Testis (tissue), 5 donors: ENCODE results near the gene TAS2R40. TPM values are rescaled to one million over a fixed set of nuclear protein-coding genes. Genes with fewer than 3 reads are reported as not detected.
"Not testable (repeated sequence)": the region's sequence is repeated elsewhere in the genome, so short reads cannot be mapped to it uniquely, and the experiment has no call there.

ENCODE experiments used
- DNase-seq: peaks from one replicate; pipeline ENCODE4 v3.0.0-alpha.2; 2019
- H3K27ac ChIP-seq, 2 donors: fragments of 200-600 bp; sonication (generic); one replicate each; pipeline ENCODE4 v1.5.1; 2019
- H3K27me3 ChIP-seq: fragments of 200-600 bp; sonication (generic); one replicate; pipeline ENCODE4 v1.5.1; 2019
- H3K36me3 ChIP-seq: fragments of 200-600 bp; sonication (generic); one replicate; pipeline ENCODE4 v1.5.1; 2017; ENCODE audit warnings: low read depth; ENCODE audit errors: missing control alignments
- H3K4me1 ChIP-seq: fragments of 200-600 bp; sonication (generic); one replicate; pipeline ENCODE4 v1.5.1; 2019
- H3K4me3 ChIP-seq, 2 donors: fragments of 200-600 bp; sonication (generic); one replicate each; pipeline ENCODE4 v1.5.1; 2017 to 2019
- H3K9me3 ChIP-seq: fragments of 200-600 bp; sonication (generic); one replicate; pipeline ENCODE4 v1.5.1; 2017
- CTCF ChIP-seq, 3 experiments: fragments of 450-650 bp in 2 of 3; fragments of 200-600 bp in 1 of 3; sonication (generic) in 1 of 3; IDR thresholded peaks; one replicate each; pipeline ENCODE4 v1.5.1; 2016 to 2019; ENCODE audit warnings: antibody characterized with exemption in 3 of 3, mild to moderate bottlenecking in 2 of 3, moderate library complexity in 1 of 3
- POLR2A ChIP-seq: fragments of 450-650 bp; IDR thresholded peaks from one replicate; pipeline ENCODE4 v1.6.1; 2017; ENCODE audit warnings: antibody characterized with exemption, mild to moderate bottlenecking, moderate library complexity
- WGBS, 2 donors: methylation state at CpG; one replicate each; pipeline ENCODE4 v1.1.5; 2018; 5-methylcytosine and 5-hydroxymethylcytosine counted together
- intact Hi-C: fragments of 100-400 bp; cut with DNase I; formaldehyde crosslinking; loops from one replicate; pipeline ENCODE4 v1.15.1; 2023; ENCODE audit warnings: low total_unique reads
- long read RNA-seq, 2 donors: transcript quantifications; one replicate each; lab custom pipeline, GENCODE V29; 2026
- polyA plus RNA-seq: library from polyadenylated mRNA; stranded (reverse); fragments of 350-450 nt; fragmentation: Illumina TruSeq; extraction: RNeasy Lipid Tissue Mini Kit (QIAGEN cat#74804); gene quantifications from one replicate; pipeline ENCODE4 v1.2.3, GENCODE V29; 2014; ENCODE audit warnings: low read depth, low replicate concordance; ENCODE audit not compliant: insufficient read depth
- total RNA-seq, 2 donors: library from RNA; depleted of rRNA; stranded (reverse); fragments of >200 nt; gene quantifications; one replicate each; pipeline ENCODE4 v1.2.3, GENCODE V29; 2016

The TAS2R40 gene
- total RNA-seq: not detected
- not detected for polyA plus RNA-seq
- long read RNA-seq, donor 1: 0 reads
- long read RNA-seq, donor 2: 0 reads

- Histone ChIP-seq H3K4me1 (no peaks in the 10 kb centered on the region), H3K4me3 (no peak within 1 kb of the TSS), H3K36me3 (no peaks in the 10 kb centered on the region), H3K27me3 (no peaks in the 10 kb centered on the region), H3K27ac (no peak within 1 kb of the TSS), H3K9me3 (no peaks in the 10 kb centered on the region)
- DNase-seq: no peak
- TF ChIP-seq CTCF (IDR thresholded peaks at IDR 0.05) (no peak), POLR2A (no peak)
- intact Hi-C loops: no loop called here
- WGBS, 2 donors: 76 to 77% methylated on average over 3 of the region's 3 CpGs
These were observed at the start of gene TAS2R40 for GRCh38 chr7:143221737-143222136. TSS of gene TAS2R40 (plus strand) at chr7:143222037. CDS start at chr7:143222079, 42 bp downstream.

- intact Hi-C loops: no loop called here
- Histone ChIP-seq H3K4me1 (peaks cover 11% of the 10 kb centered on the region), H3K27ac (no peak overlapping the region), H3K27me3 (no peaks in the 10 kb centered on the region), H3K36me3 (no peaks in the 10 kb centered on the region), H3K4me3 (no peak overlapping the region), H3K9me3 (no peaks in the 10 kb centered on the region)
- peak; percentile 65 for DNase-seq
- WGBS, 2 donors: 52 to 58% methylated on average over 4 of the region's 4 CpGs
- TF ChIP-seq POLR2A (no peak), CTCF (IDR thresholded peaks at IDR 0.05) (no peak)
These were observed 49.5 kb upstream of the TAS2R40 start for GRCh38 chr7:143172354-143172753.

- peaks cover 8% of the 10 kb centered on the region for H3K4me1 ChIP-seq
- no peaks in the 10 kb centered on the region for H3K27me3 ChIP-seq
- H3K36me3 ChIP-seq: no peaks in the 10 kb centered on the region
- WGBS, 2 donors: 95 to 99% methylated on average over 5 of the region's 5 CpGs
- TF ChIP-seq POLR2A: no peak
- no peak for TF ChIP-seq CTCF (IDR thresholded peaks at IDR 0.05)
- no peak overlapping the region for H3K27ac ChIP-seq
- intact Hi-C loops: no loop called here
- no peak for DNase-seq
- no peaks in the 10 kb centered on the region for H3K9me3 ChIP-seq
- H3K4me3 ChIP-seq: no peak overlapping the region
These were observed 45.7 kb upstream of the TAS2R40 start for GRCh38 chr7:143176128-143176527.

- no peaks in the 10 kb centered on the region for H3K27me3 ChIP-seq
- H3K4me3 ChIP-seq: no peak overlapping the region
- intact Hi-C loops: no loop called here
- H3K4me1 ChIP-seq: no peaks in the 10 kb centered on the region
- no peaks in the 10 kb centered on the region for H3K36me3 ChIP-seq
- no peak for DNase-seq
- no peaks in the 10 kb centered on the region for H3K9me3 ChIP-seq
- TF ChIP-seq POLR2A (no peak), CTCF (IDR thresholded peaks at IDR 0.05) (no peak)
- WGBS, 2 donors: 88 to 92% methylated on average over 2 of the region's 2 CpGs
- no peak overlapping the region for H3K27ac ChIP-seq
These were observed 44.3 kb upstream of the TAS2R40 start for GRCh38 chr7:143177374-143178119.

GRCh38 chr7:143180771-143181170, 41.1 kb upstream of the TAS2R40 start:
- 93 to 100% methylated on average over 4 of the region's 4 CpGs for WGBS, 2 donors
- H3K9me3 ChIP-seq, H3K27ac ChIP-seq, H3K4me3 ChIP-seq, intact Hi-C loops, DNase-seq, H3K27me3 ChIP-seq, H3K4me1 ChIP-seq, H3K36me3 ChIP-seq: not testable (repeated sequence)
